Uterus (tissue), 4 donors: ENCODE data around the gene VMA21. TPM values are rescaled to one million over a fixed set of nuclear protein-coding genes. Genes with fewer than 3 reads are reported as not detected.

Experiments used
- DNase-seq, 2 donors: peaks; one replicate each; pipeline ENCODE4 v3.0.0-alpha.2; 2019 to 2020
- H3K27ac ChIP-seq, 2 donors: fragments of 200-600 bp; sonication (generic); 1 replicate in 1 of 2; 2 replicates in 1 of 2; pipeline ENCODE4 v1.5.1; 2016 to 2018
- H3K27me3 ChIP-seq, 2 donors: fragments of 200-600 bp; sonication (generic); one replicate each; pipeline ENCODE4 v1.5.1; 2018 to 2019; ENCODE audit warnings: control low read depth in 1 of 2
- H3K36me3 ChIP-seq, 2 donors: fragments of 200-600 bp; sonication (generic); one replicate each; pipeline ENCODE4 v1.5.1; 2019; ENCODE audit warnings: control low read depth in 1 of 2
- H3K4me1 ChIP-seq, 2 donors: fragments of 200-600 bp; sonication (generic); one replicate each; pipeline ENCODE4 v1.5.1; 2018 to 2019; ENCODE audit warnings: control low read depth in 1 of 2
- H3K4me3 ChIP-seq, 2 donors: fragments of 200-600 bp; sonication (generic); 1 replicate in 1 of 2; 2 replicates in 1 of 2; pipeline ENCODE4 v1.5.1; 2018 to 2019; ENCODE audit warnings: mild to moderate bottlenecking in 1 of 2
- H3K9me3 ChIP-seq, 2 donors: fragments of 200-600 bp; sonication (generic); one replicate each; pipeline ENCODE4 v1.5.1; 2019; ENCODE audit warnings: control low read depth in 1 of 2
- POLR2A ChIP-seq, 2 donors: fragments of 450-650 bp; IDR thresholded peaks; one replicate each; pipeline ENCODE4 v1.6.1; 2016; ENCODE audit warnings: antibody characterized with exemption in 2 of 2, mild to moderate bottlenecking in 1 of 2, moderate library complexity in 1 of 2
- intact Hi-C: fragments of 100-400 bp; cut with DNase I; formaldehyde crosslinking; loops from one replicate; pipeline ENCODE4 v1.15.1; 2023; ENCODE audit warnings: low total_unique reads
- total RNA-seq, 4 donors: library from RNA; depleted of rRNA in 3 of 4; stranded (reverse); fragments of >200 nt in 3 of 4; gene quantifications; one replicate each; pipeline versions ENCODE4 v1.1.0 to v1.2.4, GENCODE V29; 2014 to 2023
- TF ChIP-seq, protein P1 (sequence below), 4 experiments: fragments of 200-600 bp in 2 of 4; fragments of 450-650 bp in 2 of 4; sonication (generic) in 2 of 4; IDR thresholded peaks; one replicate each; pipeline ENCODE4 v1.5.1; 2016 to 2019; ENCODE audit warnings: antibody characterized with exemption in 4 of 4, mild to moderate bottlenecking in 2 of 4, moderate library complexity in 1 of 4
- donor health status: DM: yes; HTN: yes; CAD: no.

The VMA21 gene
- total RNA-seq, 4 donors from 2014 or later, result 12.9 to 79.2 (median 23.7) TPM

DNA sequence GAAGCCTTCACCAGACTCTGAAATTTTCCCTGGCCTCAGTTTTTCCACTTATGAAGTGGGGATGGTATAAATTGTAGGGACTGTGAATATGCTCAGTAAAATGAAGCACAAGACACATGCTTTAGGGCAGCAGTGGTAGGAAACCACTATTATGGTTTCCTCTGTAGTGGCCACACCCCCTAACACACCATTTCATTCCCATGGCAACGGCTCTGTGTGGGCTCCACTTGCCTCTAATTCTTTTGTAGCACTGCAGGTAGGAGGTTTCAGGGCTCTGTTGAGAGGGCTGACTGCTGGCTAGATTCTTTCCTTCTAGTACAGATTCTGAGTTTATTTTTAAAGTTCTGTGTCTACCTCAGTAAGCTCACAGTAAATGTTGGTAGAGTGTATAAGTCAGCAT, 3.5 kb upstream of the VMA21 start:
- no peak overlapping the region for H3K27ac ChIP-seq
- H3K4me3 ChIP-seq, result no peak overlapping the region
- no peak for TF ChIP-seq POLR2A (IDR thresholded peaks at IDR 0.05)
- TF ChIP-seq, protein P1, sequence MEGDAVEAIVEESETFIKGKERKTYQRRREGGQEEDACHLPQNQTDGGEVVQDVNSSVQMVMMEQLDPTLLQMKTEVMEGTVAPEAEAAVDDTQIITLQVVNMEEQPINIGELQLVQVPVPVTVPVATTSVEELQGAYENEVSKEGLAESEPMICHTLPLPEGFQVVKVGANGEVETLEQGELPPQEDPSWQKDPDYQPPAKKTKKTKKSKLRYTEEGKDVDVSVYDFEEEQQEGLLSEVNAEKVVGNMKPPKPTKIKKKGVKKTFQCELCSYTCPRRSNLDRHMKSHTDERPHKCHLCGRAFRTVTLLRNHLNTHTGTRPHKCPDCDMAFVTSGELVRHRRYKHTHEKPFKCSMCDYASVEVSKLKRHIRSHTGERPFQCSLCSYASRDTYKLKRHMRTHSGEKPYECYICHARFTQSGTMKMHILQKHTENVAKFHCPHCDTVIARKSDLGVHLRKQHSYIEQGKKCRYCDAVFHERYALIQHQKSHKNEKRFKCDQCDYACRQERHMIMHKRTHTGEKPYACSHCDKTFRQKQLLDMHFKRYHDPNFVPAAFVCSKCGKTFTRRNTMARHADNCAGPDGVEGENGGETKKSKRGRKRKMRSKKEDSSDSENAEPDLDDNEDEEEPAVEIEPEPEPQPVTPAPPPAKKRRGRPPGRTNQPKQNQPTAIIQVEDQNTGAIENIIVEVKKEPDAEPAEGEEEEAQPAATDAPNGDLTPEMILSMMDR (IDR thresholded peaks at IDR 0.05), result no peak
- H3K9me3 ChIP-seq, result no peaks in the 10 kb centered on the region
- H3K36me3 ChIP-seq, result no peaks in the 10 kb centered on the region
- intact Hi-C loops, result no loop called here
- H3K4me1 ChIP-seq, result no peaks in the 10 kb centered on the region
- no peak for DNase-seq
- H3K27me3 ChIP-seq, result no peaks in the 10 kb centered on the region

DNA sequence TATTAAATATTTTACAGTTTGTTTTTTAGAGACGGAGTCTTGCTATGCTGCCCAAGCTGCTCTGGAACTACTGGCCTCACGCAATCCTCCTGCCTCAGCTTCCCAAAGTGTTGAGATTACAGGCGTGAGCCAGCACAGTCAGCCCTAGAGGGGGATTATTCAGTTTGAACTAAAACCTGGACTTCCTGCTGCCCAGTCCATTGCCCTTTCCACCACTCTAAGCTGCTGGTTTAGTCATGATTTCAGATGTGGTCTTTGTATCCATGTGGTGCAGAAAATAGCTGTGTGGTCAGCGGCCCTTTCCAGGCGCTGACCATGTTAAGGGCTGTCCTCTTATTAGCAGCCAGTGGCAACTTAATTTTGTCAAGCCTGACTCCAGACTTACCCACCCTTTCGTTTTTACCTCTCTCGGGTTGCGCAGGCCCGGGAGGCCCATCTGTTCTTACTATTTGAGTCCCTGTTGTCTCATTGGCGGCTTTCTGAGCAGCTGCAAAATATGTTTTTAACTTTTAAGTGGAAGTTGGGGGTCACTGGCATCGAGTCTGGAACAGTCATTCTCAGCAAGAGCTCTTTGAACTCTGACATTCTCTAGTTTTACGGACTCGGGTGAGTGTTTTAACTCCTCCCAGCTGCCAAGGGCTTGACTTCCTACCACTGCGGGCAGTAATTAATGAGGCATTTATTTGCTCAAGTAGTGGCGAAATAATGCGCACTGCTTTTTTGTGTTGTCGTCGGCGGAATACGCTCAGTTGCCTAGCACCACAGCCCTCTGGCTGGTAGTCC, 773 bp upstream of the VMA21 start:
- Histone ChIP-seq H3K9me3 (no peaks in the 10 kb centered on the region), H3K4me3 (peak overlapping the region; percentile 53 to 64), H3K27me3 (no peaks in the 10 kb centered on the region), H3K4me1 (no peaks in the 10 kb centered on the region), H3K27ac (peak overlapping the region; percentile 87 to 95), H3K36me3 (no peaks in the 10 kb centered on the region)
- peak in 1 of 2 donors; percentile 32 for DNase-seq
- intact Hi-C loops, result no loop called here
- no peak for TF ChIP-seq POLR2A (IDR thresholded peaks at IDR 0.05)
- TF ChIP-seq, protein P1 (IDR thresholded peaks at IDR 0.05), result no peak

DNA sequence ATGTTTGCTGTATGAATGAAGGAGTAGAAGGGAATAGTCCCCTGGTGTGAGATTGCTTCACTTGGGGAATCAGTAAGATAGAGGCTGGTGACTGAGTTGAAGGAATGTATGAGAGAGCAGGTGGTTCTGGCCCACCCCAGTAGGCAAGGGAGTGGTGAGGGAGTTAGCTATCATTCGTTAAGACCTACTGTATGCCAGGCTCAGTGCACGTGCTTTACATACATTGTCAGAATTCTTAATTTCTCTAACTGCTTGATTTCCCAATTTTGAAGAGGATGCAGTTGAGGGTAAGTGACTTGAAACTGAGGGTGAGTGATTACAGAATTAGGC, 700 bp downstream of the VMA21 start:
- H3K27me3 ChIP-seq, result no peaks in the 10 kb centered on the region
- no peaks in the 10 kb centered on the region for H3K9me3 ChIP-seq
- intact Hi-C loops, result no loop called here
- H3K4me1 ChIP-seq, result no peaks in the 10 kb centered on the region
- TF ChIP-seq, protein P1 (IDR thresholded peaks at IDR 0.05), result no peak
- no peak for TF ChIP-seq POLR2A (IDR thresholded peaks at IDR 0.05)
- DNase-seq, result no peak
- peak overlapping the region; percentile 53 to 64 for H3K4me3 ChIP-seq
- peak overlapping the region; percentile 87 to 95 for H3K27ac ChIP-seq
- no peaks in the 10 kb centered on the region for H3K36me3 ChIP-seq

DNA sequence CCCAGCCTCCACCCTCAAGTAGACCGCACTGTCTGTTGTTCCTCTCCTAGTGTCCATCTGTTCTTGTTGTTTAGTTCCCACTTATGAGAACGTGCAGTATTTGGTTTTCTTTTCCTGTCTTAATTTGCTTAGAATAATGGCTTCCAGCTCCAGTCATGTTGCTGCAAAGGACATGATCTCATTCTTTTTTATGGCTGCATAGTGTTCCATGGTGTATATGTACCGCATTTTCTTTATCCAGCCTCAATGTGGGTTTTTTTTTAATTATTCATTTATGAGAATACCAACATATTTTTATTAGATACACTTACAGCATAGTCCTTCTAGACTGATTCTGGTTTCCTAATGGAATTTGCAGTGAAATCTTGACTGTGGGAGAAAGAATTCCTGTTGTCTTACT, 1.3 kb downstream of the VMA21 start:
- intact Hi-C loops, result no loop called here

DNA sequence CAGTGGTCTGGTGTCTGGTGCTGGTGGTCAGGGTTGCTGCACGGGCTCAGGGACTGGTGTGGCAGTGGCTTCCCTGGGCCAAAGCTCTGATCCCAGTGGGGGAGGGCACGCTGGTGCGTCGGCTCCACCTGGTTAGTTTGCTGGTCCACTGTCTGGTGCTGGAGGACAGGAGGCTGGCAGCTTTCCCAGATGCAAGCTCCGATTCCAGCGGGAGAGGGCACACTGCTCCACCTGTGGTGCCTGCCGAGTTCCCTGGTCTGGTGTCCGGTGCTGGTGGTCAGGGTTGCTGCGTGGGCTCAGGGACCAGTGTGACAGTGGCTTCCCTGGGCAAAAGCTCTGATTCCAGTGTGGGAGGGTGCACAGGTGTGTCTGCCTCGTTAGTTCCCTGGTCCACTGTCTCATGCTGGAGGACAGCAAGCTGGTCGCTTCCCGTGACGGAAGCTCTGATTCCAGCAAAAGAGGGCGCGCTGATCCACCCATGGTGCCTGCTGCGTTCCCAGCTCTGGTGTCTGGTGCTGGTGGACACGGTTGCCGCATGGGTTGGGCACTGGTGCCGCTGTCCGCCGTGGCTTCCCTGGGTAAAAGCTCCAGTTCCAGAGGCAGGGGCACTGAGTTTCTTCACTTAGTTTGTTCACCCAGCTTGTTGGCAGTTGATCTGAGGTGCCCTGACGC, 5.8 kb downstream of the VMA21 start:
- TF ChIP-seq, protein P1 (IDR thresholded peaks at IDR 0.05), result no peak
- no peak for TF ChIP-seq POLR2A (IDR thresholded peaks at IDR 0.05)
- DNase-seq, result no peak
- H3K27ac ChIP-seq, result no peak overlapping the region

More for the DNA sequence above, 1.3 kb downstream of the VMA21 start:
- Histone ChIP-seq H3K36me3 (no peaks in the 10 kb centered on the region), H3K27me3 (no peaks in the 10 kb centered on the region), H3K27ac (no peak overlapping the region), H3K4me3 (no peak overlapping the region), H3K4me1 (no peaks in the 10 kb centered on the region), H3K9me3 (no peaks in the 10 kb centered on the region)
- TF ChIP-seq, protein P1 (IDR thresholded peaks at IDR 0.05), result no peak
- no peak for TF ChIP-seq POLR2A (IDR thresholded peaks at IDR 0.05)
- DNase-seq, result no peak

More for the DNA sequence above, 5.8 kb downstream of the VMA21 start:
- Histone ChIP-seq H3K36me3 (no peaks in the 10 kb centered on the region), H3K27me3 (no peaks in the 10 kb centered on the region), H3K4me1 (no peaks in the 10 kb centered on the region), H3K9me3 (no peaks in the 10 kb centered on the region), H3K4me3 (no peak overlapping the region)
- intact Hi-C loops, result no loop called here
